OCI-LY3 (cell line): ENCODE results near the gene TLCD3B.

Source experiments
- EZH2phosphoT487 ChIP-seq: fragments of 200-600 bp; shearing (Covaris generic); IDR thresholded peaks from 2 replicates; pipeline ENCODE4 v1.6.1; 2018; ENCODE audit warnings: antibody characterized with exemption, mixed run types, low read depth
- TF ChIP-seq, protein P1 (sequence below): fragments of 200-600, 300-600 bp; sonication (generic); IDR thresholded peaks from 2 replicates; pipeline ENCODE4 v1.5.1; 2014; ENCODE audit warnings: antibody characterized with exemption, low read length, low read depth

DNA sequence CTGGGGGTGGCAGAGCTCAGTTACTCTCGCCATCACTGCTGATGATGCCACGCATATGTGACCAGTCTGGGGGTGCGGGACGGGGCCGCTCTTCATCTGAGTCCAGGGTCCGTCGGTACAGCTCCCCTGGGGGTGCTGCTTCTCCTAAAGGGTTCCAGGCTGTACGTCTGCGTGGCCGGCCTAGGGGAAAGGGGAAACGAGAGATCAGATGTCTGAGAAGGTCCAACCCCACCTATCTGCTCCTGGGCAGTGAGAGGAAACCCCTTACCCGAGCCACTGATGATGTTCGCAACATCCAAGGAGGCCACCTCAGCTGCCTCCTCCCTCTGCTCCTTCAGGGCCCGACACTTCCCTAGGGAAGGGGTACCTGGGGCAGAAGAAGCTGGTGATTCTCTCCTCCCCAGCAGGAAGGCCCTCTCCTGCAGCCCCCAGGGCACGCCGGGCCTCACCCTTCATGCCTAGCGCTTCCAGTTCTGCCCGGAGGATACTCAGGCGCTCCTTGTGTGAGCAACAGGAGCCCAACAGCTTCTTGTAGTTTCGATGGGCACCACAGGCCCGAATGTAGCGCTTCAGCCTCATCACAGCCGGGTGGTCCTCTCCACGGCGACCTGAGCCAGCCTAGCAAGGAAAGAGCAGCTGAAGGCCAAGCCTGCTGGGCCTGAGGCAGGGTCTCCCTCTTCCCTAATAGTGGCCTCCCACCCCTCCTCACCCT lies 37.7 kb downstream of the TLCD3B start:
- TF ChIP-seq, protein P1, sequence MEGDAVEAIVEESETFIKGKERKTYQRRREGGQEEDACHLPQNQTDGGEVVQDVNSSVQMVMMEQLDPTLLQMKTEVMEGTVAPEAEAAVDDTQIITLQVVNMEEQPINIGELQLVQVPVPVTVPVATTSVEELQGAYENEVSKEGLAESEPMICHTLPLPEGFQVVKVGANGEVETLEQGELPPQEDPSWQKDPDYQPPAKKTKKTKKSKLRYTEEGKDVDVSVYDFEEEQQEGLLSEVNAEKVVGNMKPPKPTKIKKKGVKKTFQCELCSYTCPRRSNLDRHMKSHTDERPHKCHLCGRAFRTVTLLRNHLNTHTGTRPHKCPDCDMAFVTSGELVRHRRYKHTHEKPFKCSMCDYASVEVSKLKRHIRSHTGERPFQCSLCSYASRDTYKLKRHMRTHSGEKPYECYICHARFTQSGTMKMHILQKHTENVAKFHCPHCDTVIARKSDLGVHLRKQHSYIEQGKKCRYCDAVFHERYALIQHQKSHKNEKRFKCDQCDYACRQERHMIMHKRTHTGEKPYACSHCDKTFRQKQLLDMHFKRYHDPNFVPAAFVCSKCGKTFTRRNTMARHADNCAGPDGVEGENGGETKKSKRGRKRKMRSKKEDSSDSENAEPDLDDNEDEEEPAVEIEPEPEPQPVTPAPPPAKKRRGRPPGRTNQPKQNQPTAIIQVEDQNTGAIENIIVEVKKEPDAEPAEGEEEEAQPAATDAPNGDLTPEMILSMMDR = no peak
- TF ChIP-seq EZH2phosphoT487 = no peak
